ENCODE measurements around the gene SLC24A1.

GRCh38 chr15:65675551-65675950, 53.8 kb downstream of the SLC24A1 start:
- TF ChIP-seq CTCF (IDR thresholded peaks at IDR 0.05) (no peak), POLR2A (IDR thresholded peaks at IDR 0.05) (no peak)

All from esophagus squamous epithelium (tissue), 4 donors.